Measurements from ENCODE around the gene TSPAN2.

Gene TSPAN2

GRCh38 chr1:115089420-115090185 is at the start of gene TSPAN2:
Gene TSPAN2, minus strand, starts transcription at chr1:115089503. Its CDS starts 71 bp downstream, at chr1:115089432.
- H3K4me3 ChIP-seq (ENCODE audit: low read length), result peak within 1 kb of the TSS; percentile 27
- peak within 1 kb of the TSS; percentile 19 for H2AFZ ChIP-seq (ENCODE audit: low read depth, low read length)
- H3K9me3 ChIP-seq (ENCODE audit: low read length), result no peaks in the 10 kb centered on the region
- H3K36me3 ChIP-seq (ENCODE audit: insufficient read depth, low read length), result no peaks in the 10 kb centered on the region
- peaks cover 42% of the 10 kb centered on the region for H3K27me3 ChIP-seq (ENCODE audit: insufficient read depth, low read length)
- no peaks in the 10 kb centered on the region for H3K4me1 ChIP-seq (ENCODE audit: insufficient read depth, low read length)

DNA sequence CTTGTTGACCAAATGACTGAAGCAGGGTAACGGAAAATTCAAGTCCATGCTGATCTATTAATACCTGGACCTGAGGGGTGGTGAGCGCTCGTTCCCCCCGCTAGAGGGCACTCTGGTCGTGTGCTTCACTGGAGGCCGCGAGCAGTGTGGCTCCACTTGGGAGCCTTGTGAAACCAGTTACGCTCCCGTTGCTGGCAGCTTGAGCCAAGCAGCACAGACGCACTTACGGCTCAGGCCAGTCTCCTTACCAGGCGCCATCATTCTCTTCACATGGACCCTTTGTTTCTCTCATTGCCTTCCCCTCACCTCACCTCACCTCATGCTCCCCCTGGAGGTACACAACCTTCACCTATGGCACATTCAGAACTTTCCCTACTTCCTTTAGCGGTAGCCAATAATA is 49.7 kb upstream of the TSPAN2 start:
- Histone ChIP-seq H3K27me3 (ENCODE audit: insufficient read depth, low read length) (no peaks in the 10 kb centered on the region), H3K4me3 (ENCODE audit: low read length) (no peak overlapping the region), H3K9me3 (ENCODE audit: low read length) (no peaks in the 10 kb centered on the region), H3K4me1 (ENCODE audit: insufficient read depth, low read length) (no peaks in the 10 kb centered on the region), H2AFZ (ENCODE audit: low read depth, low read length) (no peak overlapping the region), H3K36me3 (ENCODE audit: insufficient read depth, low read length) (no peaks in the 10 kb centered on the region)

DNA sequence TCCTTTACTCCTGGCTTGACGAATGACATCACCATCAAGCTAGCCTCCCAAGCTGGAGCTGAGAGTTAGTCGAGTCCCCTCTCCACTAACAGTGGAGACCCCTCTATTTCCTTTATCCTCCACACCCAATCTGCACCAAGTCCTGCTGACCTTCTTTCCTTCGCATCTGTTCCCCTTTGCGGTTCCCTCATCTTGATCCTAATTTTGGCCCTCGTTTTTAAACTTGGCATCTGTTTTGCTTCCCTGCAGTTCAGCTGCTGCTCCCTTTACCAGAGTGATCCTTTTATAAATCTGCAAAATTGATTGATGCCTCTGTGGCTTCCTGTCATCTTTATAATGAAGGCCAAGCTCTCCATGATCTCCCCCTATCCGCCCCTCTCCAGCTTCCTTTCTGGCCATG is 49.0 kb upstream of the TSPAN2 start:
- Histone ChIP-seq H3K36me3 (ENCODE audit: insufficient read depth, low read length) (no peaks in the 10 kb centered on the region), H3K27me3 (ENCODE audit: insufficient read depth, low read length) (no peaks in the 10 kb centered on the region), H2AFZ (ENCODE audit: low read depth, low read length) (no peak overlapping the region), H3K4me1 (ENCODE audit: insufficient read depth, low read length) (no peaks in the 10 kb centered on the region), H3K9me3 (ENCODE audit: low read length) (no peaks in the 10 kb centered on the region), H3K4me3 (ENCODE audit: low read length) (no peak overlapping the region)

DNA sequence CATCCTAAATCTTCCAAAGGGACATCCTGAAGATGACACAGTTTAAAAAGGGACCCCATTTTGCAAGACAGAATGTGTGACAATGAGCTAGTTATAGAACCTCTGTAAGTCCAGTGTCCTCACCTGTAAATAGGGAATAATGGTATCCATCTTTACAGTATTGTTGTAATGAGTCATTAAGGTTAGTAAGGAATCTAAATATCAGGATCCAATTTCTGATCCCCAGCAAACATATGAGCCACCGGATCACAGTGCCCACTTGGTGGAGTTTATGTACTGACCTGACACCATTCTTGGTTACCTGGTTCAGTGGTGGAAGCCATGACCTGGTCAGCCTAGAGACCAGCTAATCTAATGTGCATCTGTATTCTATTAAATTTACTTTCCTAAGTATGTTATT is 47.9 kb upstream of the TSPAN2 start:
- Histone ChIP-seq H3K4me3 (ENCODE audit: low read length) (no peak overlapping the region), H3K36me3 (ENCODE audit: insufficient read depth, low read length) (no peaks in the 10 kb centered on the region), H3K4me1 (ENCODE audit: insufficient read depth, low read length) (no peaks in the 10 kb centered on the region), H3K27me3 (ENCODE audit: insufficient read depth, low read length) (no peaks in the 10 kb centered on the region), H3K9me3 (ENCODE audit: low read length) (no peaks in the 10 kb centered on the region), H2AFZ (ENCODE audit: low read depth, low read length) (no peak overlapping the region)

- Histone ChIP-seq H3K4me1 (ENCODE audit: insufficient read depth, low read length) (no peaks in the 10 kb centered on the region), H2AFZ (ENCODE audit: low read depth, low read length) (no peak overlapping the region), H3K36me3 (ENCODE audit: insufficient read depth, low read length) (no peaks in the 10 kb centered on the region), H3K9me3 (ENCODE audit: low read length) (no peaks in the 10 kb centered on the region), H3K27me3 (ENCODE audit: insufficient read depth, low read length) (no peaks in the 10 kb centered on the region), H3K4me3 (ENCODE audit: low read length) (no peak overlapping the region)
These were observed 47.4 kb upstream of the TSPAN2 start for GRCh38 chr1:115136706-115137105.

- Histone ChIP-seq H3K36me3 (ENCODE audit: insufficient read depth, low read length) (no peaks in the 10 kb centered on the region), H3K27me3 (ENCODE audit: insufficient read depth, low read length) (no peaks in the 10 kb centered on the region), H2AFZ (ENCODE audit: low read depth, low read length) (no peak overlapping the region), H3K9me3 (ENCODE audit: low read length) (no peaks in the 10 kb centered on the region), H3K4me1 (ENCODE audit: insufficient read depth, low read length) (no peaks in the 10 kb centered on the region), H3K4me3 (ENCODE audit: low read length) (no peak overlapping the region)
These were observed 46.8 kb upstream of the TSPAN2 start for GRCh38 chr1:115136106-115136505.

DNA sequence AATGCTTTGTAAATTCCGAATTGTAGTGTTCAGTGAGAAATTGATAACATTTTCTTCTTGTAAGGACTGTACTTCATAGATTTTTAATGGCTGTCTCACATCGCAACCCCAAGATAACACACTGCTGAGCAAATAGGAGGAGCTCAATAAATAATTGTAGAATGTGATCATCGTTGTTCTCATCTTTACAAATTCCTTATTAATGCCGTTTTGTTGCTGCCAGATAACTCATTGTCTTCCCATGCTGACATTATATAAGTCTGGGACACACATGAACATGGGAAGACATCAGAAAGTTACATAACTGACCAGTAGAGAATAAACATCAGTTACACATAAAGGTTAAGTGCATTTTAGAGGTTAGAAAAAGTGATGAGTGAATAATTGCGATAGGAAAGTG is 46.4 kb upstream of the TSPAN2 start:
- no peak overlapping the region for H2AFZ ChIP-seq (ENCODE audit: low read depth, low read length)

DNA sequence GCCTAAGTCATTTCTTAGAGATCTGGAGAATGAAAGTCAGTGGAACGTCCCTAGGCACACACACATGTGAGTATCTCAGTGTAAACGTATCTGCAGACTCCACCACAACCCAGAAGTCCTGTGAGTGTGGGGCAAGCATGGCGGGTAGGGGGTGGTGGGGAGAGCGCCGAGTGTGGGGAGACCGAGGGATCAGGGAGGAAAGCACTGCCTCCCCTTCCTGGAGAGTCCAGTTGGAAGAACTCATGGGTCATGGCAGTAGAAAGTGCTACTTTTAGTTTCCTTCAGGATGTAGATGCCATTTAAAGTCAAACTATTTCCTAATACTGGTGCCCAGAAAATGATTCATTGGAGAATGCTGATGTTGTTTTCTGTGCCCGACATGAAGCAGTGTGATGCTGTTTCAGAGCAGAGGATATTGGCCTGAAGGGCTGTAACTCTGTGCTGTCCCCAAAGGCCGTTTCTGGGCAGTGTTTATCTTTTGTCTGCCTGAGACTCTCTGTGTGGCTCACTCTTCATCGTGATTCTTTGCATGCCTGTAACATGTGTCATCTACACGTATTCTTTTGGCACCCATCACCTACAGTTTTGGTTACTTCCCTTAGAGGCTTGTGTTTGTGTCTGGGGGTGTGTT is 45.7 kb upstream of the TSPAN2 start:
- H3K4me1 ChIP-seq (ENCODE audit: insufficient read depth, low read length), result no peaks in the 10 kb centered on the region
- no peak overlapping the region for H3K4me3 ChIP-seq (ENCODE audit: low read length)
- no peaks in the 10 kb centered on the region for H3K9me3 ChIP-seq (ENCODE audit: low read length)
- H3K36me3 ChIP-seq (ENCODE audit: insufficient read depth, low read length), result no peaks in the 10 kb centered on the region
- H3K27me3 ChIP-seq (ENCODE audit: insufficient read depth, low read length), result no peaks in the 10 kb centered on the region
- H2AFZ ChIP-seq (ENCODE audit: low read depth, low read length), result no peak overlapping the region

More for the DNA sequence above, 46.4 kb upstream of the TSPAN2 start:
- no peaks in the 10 kb centered on the region for H3K4me1 ChIP-seq (ENCODE audit: insufficient read depth, low read length)
- H3K36me3 ChIP-seq (ENCODE audit: insufficient read depth, low read length), result no peaks in the 10 kb centered on the region
- H3K4me3 ChIP-seq (ENCODE audit: low read length), result no peak overlapping the region
- H3K27me3 ChIP-seq (ENCODE audit: insufficient read depth, low read length), result no peaks in the 10 kb centered on the region
- H3K9me3 ChIP-seq (ENCODE audit: low read length), result no peaks in the 10 kb centered on the region

GRCh38 chr1:115134231-115134630 is 44.9 kb upstream of the TSPAN2 start:
- no peaks in the 10 kb centered on the region for H3K9me3 ChIP-seq (ENCODE audit: low read length)
- H3K4me1 ChIP-seq (ENCODE audit: insufficient read depth, low read length), result no peaks in the 10 kb centered on the region
- no peak overlapping the region for H3K4me3 ChIP-seq (ENCODE audit: low read length)
- no peaks in the 10 kb centered on the region for H3K36me3 ChIP-seq (ENCODE audit: insufficient read depth, low read length)
- no peaks in the 10 kb centered on the region for H3K27me3 ChIP-seq (ENCODE audit: insufficient read depth, low read length)
- no peak overlapping the region for H2AFZ ChIP-seq (ENCODE audit: low read depth, low read length)

DNA sequence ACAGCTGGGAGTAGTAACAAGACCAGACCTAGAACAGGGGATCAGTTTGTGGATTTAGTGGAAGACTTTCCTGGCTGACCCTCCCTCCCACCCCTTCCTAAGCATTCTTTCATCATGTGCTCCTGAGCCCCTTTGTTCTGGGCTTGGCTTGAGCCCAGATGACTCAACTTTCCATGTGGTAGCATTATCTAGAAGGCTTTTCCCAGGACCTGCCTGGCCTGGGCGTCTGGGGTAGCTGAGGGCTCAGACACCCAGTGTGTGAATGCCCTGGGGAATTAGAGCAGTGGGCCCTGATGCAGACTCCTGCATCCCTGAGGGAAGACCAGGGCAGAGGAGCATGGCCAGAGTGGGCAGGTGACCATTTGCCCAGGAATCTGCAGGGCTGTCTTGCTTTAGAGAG is 44.1 kb upstream of the TSPAN2 start:
- Histone ChIP-seq H3K4me3 (ENCODE audit: low read length) (no peak overlapping the region), H2AFZ (ENCODE audit: low read depth, low read length) (no peak overlapping the region), H3K36me3 (ENCODE audit: insufficient read depth, low read length) (no peaks in the 10 kb centered on the region), H3K27me3 (ENCODE audit: insufficient read depth, low read length) (no peaks in the 10 kb centered on the region), H3K4me1 (ENCODE audit: insufficient read depth, low read length) (no peaks in the 10 kb centered on the region), H3K9me3 (ENCODE audit: low read length) (no peaks in the 10 kb centered on the region)

DNA sequence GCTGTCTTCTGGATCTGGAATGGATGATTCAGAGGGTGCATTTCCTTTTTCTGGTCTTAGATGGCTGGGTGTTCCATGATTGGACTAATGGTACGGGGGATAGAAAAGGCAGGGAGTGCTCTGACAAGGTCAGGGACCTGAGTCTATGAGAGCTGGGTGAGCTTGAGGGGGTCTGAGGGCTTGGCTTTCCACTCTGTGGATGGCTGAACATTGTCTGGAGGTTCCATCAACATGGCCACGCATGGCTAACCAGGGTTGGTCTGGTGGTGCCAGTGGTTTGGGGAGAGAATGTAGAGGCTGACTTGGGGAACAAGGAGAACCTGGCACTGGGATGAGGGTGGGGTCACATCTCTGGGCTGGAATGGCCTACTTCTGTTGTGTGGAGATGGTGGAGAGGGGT is 41.5 kb upstream of the TSPAN2 start:
- H3K4me3 ChIP-seq (ENCODE audit: low read length), result no peak overlapping the region
- H3K36me3 ChIP-seq (ENCODE audit: insufficient read depth, low read length), result no peaks in the 10 kb centered on the region
- H3K4me1 ChIP-seq (ENCODE audit: insufficient read depth, low read length), result no peaks in the 10 kb centered on the region
- no peaks in the 10 kb centered on the region for H3K9me3 ChIP-seq (ENCODE audit: low read length)
- H2AFZ ChIP-seq (ENCODE audit: low read depth, low read length), result no peak overlapping the region
- H3K27me3 ChIP-seq (ENCODE audit: insufficient read depth, low read length), result no peaks in the 10 kb centered on the region

GRCh38 chr1:115129071-115129640 is 39.9 kb upstream of the TSPAN2 start:
- Histone ChIP-seq H3K9me3 (ENCODE audit: low read length) (no peaks in the 10 kb centered on the region), H3K36me3 (ENCODE audit: insufficient read depth, low read length) (no peaks in the 10 kb centered on the region), H3K27me3 (ENCODE audit: insufficient read depth, low read length) (no peaks in the 10 kb centered on the region), H2AFZ (ENCODE audit: low read depth, low read length) (no peak overlapping the region), H3K4me3 (ENCODE audit: low read length) (no peak overlapping the region), H3K4me1 (ENCODE audit: insufficient read depth, low read length) (no peaks in the 10 kb centered on the region)

DNA sequence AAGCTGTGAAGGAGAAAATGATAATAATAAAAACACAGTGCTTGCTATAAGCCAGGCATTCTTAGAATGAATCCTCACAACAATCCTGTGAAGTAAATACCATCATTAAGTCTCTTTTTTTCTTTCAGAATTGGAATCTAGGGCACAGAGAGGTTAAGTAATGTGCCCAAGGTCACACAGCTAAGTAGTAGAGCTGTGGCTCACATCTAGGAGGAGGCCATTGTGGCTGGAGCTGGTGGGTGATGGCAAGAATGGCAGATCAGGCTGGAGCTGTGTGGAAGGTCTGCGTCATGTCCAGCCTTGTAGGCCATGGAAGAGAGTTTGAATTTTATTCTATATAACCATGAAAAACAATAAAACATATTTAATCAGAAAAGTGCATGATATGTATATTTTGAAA is 38.2 kb upstream of the TSPAN2 start:
- H3K4me3 ChIP-seq (ENCODE audit: low read length), result no peak overlapping the region
- no peaks in the 10 kb centered on the region for H3K36me3 ChIP-seq (ENCODE audit: insufficient read depth, low read length)
- H3K27me3 ChIP-seq (ENCODE audit: insufficient read depth, low read length), result no peaks in the 10 kb centered on the region
- H3K4me1 ChIP-seq (ENCODE audit: insufficient read depth, low read length), result no peaks in the 10 kb centered on the region
- H3K9me3 ChIP-seq (ENCODE audit: low read length), result no peaks in the 10 kb centered on the region
- no peak overlapping the region for H2AFZ ChIP-seq (ENCODE audit: low read depth, low read length)

Data from neuron (in vitro differentiated cells).